Forelimb muscle (tissue), 1 donor: ENCODE results near the gene TAS1R1. TPM values are rescaled to one million over a fixed set of nuclear protein-coding genes. Genes with fewer than 3 reads are reported as not detected.

ENCODE experiments used
- DNase-seq: peaks from one replicate; pipeline ENCODE4 v3.0.0-alpha.2; 2013; ENCODE audit warnings: low read depth
- polyA plus RNA-seq: library from polyadenylated mRNA; unstranded; fragments of 120-200 nt; gene quantifications from one replicate; pipeline ENCODE4 v1.2.1, GENCODE V29; 2013; ENCODE audit not compliant: insufficient read length

TAS1R1 gene
- 5.5 TPM for polyA plus RNA-seq

DNA sequence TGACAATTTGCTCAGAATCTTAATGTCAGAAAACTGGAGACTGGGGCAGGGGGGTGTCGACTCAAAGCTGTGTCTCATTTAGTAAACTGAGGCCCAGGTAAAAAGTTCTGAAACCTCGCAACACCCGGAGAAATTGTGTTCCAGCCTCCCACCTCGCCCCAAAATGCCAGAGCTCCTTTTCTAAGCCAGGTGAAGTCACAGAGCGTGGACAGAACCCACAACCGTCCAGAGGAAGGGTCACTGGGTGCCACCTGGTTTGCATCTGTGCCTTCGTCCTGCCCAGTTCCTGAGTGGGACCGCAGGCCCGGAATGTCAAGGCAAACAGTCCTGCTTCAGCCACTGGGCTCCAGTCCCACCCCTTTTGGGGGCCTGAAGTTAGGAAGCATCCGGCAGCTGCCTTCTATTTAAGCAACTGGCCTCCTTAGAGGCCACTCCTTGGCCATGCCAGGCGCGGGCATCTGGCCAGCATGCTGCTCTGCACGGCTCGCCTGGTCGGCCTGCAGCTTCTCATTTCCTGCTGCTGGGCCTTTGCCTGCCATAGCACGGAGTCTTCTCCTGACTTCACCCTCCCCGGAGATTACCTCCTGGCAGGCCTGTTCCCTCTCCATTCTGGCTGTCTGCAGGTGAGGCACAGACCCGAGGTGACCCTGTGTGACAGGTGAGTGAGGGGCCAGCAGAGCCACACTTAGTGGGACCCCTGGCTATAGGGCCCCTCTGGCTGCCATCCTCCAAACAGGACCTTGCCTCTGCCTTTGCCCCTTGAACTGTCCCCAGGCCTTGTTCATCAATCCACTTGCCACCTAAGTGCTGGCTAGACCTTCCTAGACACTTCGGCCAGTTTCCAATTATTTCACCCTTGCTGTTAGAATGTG, at the start of gene TAS1R1:
Gene TAS1R1, plus strand, starts transcription at position 401 of the 872 bp plus-strand sequence. Its CDS starts 67 bp downstream, at position 468.
- no peak for DNase-seq

DNA sequence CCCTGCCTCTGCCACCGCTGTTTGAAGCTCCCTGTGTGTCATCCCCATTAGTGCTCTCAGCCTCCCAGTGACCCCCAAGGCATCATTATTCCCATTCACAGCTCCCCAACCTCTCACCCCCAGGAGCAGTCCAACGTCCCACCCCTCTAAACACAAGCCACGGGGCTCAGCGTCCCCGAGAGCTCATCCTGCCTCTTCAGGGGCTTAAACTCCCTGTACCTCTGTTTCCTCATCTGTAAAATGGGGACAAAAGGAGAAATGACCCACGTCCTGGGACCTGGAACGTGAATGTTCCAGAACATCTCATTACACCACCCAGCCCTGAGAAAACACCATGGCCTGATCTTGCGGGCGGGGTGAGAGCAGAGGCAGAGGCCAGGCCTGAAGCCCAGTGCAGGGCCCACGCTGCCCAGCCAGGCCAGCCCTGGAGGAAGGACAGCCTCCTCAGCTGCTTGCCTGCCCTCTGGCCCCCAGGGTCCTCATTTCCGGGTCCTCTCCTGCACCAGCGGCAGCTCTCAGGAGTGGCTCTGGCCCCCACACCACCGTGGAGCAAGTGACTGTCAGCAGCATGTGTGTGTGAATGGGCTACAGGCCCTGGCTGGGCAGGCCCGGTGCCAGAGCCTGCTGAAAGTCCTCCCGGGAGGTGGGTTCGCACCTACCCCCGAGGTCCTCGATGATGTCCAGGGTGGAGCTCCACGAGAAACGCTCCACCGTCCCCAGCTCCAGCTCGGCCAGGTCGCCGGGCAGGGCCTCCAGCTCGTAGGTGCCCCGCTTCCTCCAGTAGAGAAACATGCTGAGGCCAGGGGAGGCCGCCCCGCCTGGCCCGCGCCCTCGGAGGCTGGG, 49.5 kb upstream of the TAS1R1 start:
- DNase-seq = no peak

DNA sequence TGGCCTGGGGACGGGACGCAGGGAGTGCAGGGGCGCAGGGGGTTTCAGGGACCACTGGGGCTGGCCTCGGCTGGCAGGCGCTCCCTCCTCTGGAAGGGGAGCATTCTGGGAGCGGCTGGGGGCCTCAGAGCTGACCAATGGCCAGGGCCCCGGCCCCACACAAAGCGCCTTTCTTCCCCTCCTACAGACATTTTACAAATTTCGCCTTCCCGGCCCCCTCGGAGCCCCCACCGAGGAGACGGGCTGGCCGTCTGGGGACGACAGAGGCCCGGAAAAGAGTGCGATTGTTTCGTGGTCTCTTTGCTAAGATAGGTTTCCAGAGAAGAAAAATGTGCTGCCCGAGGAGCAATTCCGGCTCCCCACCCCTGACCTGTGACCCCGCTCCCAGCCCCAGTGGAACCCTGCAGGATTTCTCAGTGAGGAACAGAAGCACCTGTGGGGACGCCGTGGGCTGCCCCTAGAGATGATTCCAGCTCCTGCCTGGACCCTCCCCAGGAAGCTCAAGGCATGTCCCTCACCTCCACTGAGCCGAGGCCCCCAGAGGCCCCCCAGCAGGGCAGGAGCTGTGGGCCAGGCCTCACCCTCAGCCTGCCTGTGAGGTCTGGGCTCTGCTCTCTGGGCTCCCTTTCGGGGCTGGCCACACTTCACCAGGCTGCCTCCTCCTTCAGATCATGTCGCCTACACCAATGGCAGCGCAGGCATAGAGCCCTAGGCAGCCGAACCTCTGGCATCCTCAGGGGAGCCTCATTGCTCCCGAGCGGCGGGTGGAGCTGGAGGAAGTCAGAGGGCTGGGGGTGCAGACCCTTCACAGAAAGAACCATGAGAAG, 48.7 kb upstream of the TAS1R1 start:
- DNase-seq = no peak

DNA sequence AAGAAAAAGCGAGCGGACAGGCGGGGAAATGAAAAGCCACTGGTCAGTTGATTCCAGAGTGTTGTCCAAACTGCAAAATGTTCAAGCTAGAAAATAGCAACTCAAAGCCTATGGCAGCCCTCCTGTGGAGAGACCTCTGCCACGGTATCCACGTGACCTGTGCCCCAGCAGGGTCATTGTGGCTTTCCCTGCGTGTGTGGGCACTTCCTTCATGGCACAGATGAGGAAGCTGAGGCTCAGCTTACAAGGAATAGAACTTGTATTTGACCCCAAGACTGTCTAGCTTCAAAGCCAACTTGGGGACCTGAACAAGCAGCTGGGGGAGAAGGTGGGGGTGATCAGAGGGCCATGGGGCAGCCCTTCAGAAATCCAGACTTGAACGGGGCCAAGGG, 48.1 kb upstream of the TAS1R1 start:
- DNase-seq = no peak

DNA sequence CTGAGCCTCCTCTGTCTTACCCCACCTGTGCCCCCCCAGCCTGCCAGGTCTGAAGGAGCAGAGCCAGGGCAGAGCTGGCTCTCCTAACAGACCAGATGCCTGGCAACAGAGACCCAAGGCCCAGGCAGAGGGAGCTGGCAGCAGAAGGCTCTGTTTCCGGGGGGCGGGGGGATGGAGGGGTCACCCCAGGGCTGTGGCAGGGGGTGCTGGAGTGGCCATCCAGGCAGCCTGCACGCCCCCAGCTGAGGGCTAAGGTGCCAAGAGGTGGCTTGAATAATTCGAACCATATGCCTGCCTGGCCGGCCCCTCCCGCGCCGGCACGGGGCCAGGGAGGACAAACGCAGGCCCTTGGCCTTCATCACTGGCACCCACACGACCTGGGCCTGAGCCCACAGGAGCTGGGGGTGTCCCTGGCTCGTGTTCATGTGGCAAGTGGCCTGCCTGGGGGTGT, 47.6 kb upstream of the TAS1R1 start:
- DNase-seq = no peak

DNA sequence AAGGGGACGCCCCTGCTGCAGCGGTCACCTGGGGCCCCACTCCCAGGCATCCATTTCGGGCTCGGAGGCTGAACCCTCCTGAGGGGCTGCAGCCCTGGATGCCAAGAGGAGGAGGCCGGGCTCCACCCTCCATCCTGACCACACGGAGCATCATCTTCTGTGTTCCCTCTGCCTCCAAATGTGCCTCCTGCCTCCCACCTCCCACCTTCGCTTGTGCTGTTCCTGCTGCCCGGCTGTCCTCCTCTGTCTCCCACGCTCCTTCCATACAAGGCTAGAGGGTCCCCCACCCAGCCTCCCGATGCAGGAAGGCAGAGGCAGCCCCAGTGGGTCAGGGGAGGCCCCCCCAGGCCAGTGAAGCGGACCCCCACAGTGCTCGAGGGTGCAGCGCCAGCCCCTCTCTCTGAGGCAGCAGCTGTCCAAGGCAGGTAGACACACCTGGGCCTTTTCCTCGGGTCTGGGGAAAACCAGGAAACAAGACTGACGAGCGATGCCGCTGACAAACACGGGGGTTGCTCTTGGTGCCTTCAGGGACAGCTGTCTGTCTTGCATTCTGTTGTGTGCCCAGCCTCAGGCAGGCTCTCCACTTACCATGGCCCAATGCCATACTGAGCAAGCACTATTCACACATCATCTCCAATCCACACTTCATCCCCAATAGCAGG, 46.8 kb upstream of the TAS1R1 start:
- DNase-seq = no peak

DNA sequence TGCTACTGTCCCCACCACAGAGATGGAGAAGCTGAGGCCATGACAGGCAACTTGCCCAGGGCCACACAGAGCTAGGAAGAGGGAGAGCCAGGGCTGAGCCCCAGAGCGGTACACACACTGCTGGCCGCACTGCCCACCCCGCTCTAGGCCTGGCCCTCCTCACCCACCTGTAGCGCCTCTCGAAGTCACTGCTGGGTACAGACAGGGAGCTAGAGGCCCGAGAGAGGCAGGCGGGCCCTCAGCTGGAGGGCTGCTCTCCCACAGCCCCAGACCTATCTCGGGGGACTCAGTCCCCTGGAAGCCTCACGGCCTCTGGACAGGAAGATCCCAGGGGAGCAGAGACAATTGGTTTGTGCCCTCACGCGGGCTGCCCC, 46.3 kb upstream of the TAS1R1 start:
- DNase-seq = no peak

DNA sequence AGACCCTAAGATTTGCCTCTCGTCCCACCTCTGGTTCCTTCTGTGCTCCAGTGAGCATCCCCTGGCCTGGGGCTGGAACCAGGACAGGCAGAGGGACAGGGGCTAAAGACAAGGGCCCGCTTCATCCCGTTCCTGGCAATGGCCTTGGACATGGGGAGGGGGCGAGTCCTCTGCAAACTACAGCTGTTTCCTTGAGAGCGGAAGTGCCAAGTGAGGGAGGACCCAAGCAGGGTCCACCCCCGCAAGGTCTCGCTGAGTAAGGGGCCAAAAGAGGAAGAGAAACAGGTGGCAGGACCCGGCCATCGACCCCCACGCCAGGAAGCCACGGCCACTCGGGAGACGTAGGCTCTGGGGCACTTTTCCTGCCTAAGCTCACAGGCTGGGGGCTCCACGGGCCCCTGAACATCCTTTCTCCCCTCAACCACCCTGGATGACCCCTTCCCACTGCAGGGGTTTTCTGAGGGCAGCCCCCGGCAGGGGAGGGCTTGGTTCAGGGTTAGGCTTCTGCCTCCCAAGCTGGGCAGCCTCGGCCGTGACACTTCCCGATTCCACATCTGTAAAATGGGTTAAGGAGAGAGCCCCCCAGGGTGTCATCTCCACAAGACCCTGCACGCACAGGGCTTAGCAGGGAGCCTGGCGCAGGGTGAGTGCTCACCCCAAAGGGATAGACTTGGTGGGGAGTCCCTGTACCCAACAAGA, 45.7 kb upstream of the TAS1R1 start:
- no peak for DNase-seq

DNA sequence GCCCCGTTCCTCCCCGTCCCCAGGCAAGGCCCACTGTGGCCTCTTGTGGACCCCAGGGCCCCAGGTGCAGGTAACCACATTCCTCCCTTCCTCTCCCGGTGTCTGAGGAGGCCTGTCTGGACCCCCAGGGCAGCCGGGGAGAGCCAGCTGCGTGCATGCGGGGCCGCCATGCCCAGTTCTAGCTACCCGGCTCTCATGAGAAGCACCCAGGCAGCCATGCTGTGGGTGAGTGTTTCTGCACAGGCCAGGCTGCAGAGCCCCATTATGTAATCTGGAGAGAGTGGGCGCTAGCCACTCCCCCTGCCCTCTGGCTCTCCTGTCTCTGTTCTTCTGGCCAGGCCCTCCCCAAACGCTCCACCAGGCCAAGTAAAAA, 45.2 kb upstream of the TAS1R1 start:
- DNase-seq = no peak

DNA sequence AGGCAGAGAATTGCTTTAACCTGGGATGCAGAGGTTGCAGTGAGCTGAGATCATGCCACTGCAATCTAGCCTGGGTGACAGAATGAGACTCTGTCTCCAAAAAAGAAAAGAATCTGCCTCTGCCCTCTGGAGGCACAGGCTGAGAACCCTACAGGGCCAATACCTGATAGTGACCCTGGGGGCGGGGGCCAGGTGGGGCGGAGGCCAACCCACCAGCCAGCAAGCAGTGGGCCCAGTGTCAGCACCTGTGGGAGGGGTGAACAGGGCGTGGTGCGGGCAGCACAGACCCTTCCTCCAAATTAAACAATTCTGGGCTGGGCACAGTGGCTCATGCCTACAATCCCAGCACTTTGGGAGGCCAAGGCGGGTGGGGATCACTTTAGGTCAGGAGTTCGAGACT, 44.6 kb upstream of the TAS1R1 start:
- DNase-seq = no peak

DNA sequence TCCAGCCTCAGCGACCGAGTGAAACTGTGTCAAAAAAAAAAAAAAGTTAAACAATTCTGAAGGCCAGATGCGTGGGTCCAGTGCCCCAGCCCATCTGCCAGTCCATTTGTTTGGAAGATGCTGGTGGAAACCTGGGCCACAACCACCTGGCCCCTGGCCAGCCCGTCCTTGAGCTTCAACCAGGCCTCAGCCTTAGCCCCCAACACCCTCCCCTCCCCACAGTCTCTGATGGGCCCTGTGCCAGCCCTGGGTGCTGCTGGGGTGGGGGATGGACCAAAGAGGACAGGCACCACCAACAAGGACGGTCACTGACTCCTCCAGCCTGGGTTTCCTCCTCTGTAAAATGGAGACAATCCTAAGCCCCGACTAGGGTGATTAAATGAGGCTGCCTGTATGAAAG, 44.1 kb upstream of the TAS1R1 start:
- no peak for DNase-seq

DNA sequence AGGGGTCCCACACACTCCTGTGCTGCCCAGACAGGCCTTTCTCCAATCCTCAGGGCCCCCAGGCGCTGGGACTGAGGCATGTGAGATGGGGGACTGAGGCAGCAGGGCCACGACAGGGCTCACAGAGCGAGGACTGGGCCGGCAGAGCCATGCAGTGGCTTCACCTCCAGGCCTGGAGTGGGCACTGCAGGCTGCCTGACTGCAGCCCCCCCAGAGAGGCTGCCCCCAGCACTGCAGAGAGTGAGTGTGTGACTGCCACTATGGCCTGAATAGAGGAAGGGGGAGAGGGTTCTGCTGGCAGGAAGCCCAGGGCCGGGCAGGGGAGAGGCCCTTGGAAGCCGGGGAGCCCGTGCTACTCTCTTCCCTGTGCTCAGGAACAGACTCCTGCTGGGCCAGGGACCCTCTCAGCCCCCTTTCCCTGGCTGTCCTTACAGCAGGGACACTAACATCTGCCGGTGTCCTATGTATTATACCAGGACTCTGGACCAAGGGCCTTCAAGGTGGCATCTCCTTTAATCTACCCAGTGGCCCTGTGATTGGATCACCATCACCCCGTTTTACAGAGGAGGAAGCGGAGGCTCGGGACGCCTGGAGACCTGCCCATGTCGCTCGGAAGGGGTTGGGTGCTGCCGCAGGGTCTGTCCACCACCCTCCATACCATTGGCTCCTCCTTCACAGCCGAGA, 43.4 kb upstream of the TAS1R1 start:
- DNase-seq = no peak

DNA sequence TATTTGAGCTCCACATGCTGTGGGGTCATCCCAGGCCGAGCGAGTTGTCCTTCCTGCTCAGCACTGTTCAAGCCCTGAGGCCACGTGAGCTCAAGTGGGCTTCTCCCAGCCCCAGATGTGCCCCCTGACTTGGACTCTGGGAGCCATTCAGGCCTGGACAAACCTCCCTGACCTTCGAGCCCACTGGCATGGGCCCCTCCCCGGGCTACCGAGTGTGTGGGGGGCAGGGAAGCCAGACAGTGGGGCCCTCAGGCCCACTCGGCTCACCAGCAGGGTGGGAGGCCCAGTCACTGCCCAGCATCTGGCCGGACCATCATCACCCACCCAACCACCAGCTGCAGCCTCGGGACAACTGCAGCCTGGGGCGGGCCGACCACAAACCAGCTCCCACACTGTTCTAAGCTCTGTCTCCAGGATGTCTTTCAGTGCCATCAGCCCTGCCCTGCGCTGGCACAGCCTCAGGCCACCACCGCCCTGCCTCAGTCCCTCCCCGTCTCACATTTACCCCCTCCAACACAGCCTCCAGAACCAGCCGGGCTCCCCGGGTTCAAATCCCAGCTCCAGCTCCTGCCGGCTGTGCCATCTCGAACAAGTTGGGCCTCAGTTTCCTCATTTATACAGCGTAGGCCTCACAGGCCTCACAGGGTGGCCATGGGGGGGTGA, 42.7 kb upstream of the TAS1R1 start:
- DNase-seq = no peak

DNA sequence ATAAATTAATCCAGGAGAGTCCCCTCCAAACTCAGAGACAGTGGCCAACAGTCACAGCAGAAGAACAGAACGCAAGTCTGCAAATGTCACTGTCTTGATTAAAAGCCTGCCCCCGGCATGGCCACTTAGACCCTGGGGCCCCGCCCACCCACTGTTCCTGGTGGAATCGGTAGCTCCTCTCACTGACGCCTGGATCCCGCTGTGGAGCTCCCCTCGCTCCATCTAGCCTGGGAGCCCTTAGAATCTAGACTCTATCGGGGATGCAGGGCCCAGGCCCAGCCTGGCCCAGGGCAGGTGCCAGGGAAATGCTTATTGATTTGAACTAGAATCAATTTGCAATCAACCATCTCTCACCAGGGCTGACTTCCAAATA, 42.2 kb upstream of the TAS1R1 start:
- DNase-seq = no peak

DNA sequence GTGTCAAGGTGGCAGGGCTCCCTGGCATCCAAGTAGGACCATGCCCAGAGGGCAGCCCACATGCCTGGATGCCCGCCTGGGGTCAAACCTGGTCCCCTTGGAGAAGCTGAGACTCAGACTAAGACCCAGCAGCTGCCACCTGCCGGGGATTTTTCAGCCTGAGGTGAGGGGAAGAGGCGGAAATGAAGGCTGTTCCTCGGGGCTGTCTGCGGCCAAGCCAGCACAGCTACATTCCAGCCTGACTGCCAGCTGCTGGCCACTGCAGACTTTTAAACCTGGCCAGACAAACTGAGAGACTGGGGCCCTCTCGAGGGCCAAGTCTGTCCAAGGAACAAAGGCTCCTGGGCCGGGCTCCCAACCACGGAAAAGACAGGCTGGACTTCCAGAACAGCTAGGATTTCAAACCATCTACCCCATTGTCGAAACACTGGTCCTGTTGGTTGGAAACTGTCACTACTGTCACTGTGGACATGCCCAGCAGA, 41.7 kb upstream of the TAS1R1 start:
- no peak for DNase-seq

DNA sequence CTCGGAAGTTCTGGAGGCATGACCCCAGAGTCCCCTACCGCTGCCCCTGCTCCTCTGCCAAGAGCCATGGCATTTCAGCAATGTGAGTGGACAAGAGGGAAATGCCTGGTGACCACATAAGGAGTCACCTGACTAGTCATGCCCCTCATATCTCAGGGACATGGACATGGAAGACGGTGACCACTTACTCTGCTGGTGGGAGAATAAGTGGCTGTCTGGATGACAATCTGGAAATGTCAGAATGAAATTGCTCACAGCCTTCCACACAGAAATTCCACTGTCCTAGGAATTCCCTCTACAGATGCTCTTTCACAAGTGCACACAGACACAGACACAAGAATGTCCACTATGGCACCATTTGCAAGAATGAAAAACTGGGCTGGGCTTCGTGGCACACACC, 39.3 kb upstream of the TAS1R1 start:
- no peak for DNase-seq

DNA sequence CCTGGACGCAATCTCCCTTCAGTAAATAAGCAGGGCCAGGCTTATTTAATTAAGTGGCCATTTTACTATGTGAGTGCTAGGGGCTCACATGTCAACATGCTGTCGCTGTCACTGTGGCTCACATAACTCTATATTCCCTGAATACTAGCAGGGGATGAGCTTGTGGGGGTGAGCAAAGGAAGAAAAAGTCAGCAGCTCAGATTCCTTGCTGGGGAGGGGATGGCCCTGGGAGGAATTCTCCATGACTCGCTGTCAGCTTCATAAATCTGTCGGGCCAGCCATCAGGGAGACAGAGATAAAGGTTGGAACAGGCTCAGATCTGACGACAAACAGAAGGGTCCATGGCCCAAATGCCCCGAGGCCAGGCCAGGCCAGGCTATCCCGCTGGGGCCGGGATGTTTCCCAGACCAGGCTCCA, 37.7 kb upstream of the TAS1R1 start:
- DNase-seq = no peak

DNA sequence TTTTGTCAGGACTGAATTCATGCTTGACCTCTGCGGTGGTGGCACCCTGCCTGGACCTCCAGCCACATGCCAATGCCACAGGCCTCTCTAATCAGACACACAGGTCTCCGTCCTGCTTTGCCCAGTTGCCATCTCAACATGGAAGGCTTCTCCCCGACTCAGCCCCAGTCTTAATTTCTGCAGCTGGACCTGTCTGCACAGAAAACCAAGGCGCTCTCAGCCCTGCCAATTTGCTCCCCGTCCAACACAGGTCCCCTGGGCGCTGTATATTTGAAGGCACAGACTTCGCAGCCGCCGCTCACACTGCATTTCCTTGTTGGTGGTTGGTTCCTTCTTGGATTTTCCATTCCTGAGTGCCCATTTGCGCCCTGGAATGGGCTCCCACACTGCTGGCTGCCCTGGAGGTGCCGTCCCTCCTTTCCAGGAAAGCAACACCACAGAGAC, 35.6 kb upstream of the TAS1R1 start:
- DNase-seq = no peak

DNA sequence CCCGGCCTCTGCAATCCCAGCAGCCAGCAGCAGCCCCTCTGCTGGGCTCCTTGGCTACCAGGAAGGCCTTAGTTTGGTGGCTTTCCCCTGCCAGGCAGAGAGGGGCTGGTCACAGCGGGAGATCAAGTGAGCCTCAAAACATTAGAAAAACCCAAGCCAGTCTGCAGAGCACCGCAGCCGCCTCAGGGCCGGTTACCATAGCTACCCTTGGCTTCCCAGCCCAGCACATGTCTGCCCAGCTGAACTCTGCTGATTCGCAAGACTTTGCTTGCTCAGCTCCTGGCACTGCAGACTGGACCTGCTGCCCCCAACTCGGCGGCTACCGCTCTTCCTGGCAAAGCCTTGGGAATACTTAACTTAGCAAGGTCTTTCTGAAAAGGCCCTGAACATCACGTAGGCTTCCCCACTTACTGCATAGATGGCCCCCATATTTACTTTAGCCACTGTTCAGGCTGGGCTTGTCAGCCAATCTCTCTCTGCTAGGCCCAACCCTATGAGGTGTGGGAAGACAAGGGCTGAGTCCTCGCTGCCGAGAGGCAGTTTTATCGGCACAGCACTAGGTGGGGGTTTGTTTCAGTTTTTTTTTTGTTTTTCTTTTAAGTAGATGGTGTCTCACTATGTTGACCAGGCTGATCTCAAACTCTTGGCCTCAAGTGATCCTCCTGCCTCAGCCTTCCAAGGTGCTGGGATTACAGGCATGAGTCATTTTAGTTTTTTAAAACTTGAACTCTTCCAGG, 35.0 kb upstream of the TAS1R1 start:
- DNase-seq = no peak
